Right lobe of liver (tissue), 6 donors: ENCODE results near the gene P2RY6. TPM values are rescaled to one million over a fixed set of nuclear protein-coding genes. Genes with fewer than 3 reads are reported as not detected.
A peak's percentile ranks its signal among the peaks of the same experiment; 100 is the strongest.

Source experiments
- ATAC-seq, 4 donors: fragments of 200-7000 bp; cut with Tn5 transposase; one replicate each; pipeline ENCODE4 v1.9.1; 2020; ENCODE audit warnings: mild to moderate bottlenecking in 4 of 4, moderate library complexity in 4 of 4
- DNase-seq, 3 donors: peaks; one replicate each; pipeline ENCODE4 v3.0.0-alpha.2; 2020
- H3K27ac ChIP-seq, 3 donors: fragments of 200-600 bp; one replicate each; pipeline ENCODE4 v1.8.0; 2022
- H3K27me3 ChIP-seq, 2 donors: fragments of 200-600 bp; one replicate each; pipeline ENCODE4 v1.8.0; 2022
- H3K36me3 ChIP-seq, 4 donors: fragments of 200-600 bp; sonication (generic) in 1 of 4; one replicate each; pipeline versions ENCODE4 v1.5.1 to v1.8.0; 2017 to 2022; ENCODE audit warnings: control low read depth in 1 of 4
- H3K4me1 ChIP-seq, 4 donors: fragments of 200-600 bp; sonication (generic) in 1 of 4; one replicate each; pipeline versions ENCODE4 v1.5.1 to v1.8.0; 2017 to 2022; ENCODE audit warnings: control low read depth in 1 of 4
- H3K4me3 ChIP-seq, 3 donors: fragments of 200-600 bp; one replicate each; pipeline ENCODE4 v1.8.0; 2022
- H3K9me3 ChIP-seq, 4 donors: fragments of 200-600 bp; sonication (generic) in 1 of 4; one replicate each; pipeline versions ENCODE4 v1.5.1 to v1.8.0; 2017 to 2022; ENCODE audit warnings: control low read depth in 1 of 4
- POLR2A ChIP-seq: fragments of 450-650 bp; IDR thresholded peaks from one replicate; pipeline ENCODE4 v1.6.1; 2017; ENCODE audit warnings: antibody characterized with exemption, mild to moderate bottlenecking
- WGBS: methylation state at CpG from one replicate; pipeline ENCODE4 v1.1.6; 2018; ENCODE audit warnings: low coverage, low lambda C conversion rate; ENCODE audit not compliant: insufficient coverage; ENCODE audit errors: missing lambda C conversion rate; 5-methylcytosine and 5-hydroxymethylcytosine counted together
- intact Hi-C, 2 donors: fragments of 100-400 bp; cut with DNase I; formaldehyde crosslinking; loops; one replicate each; pipeline versions ENCODE4 v1.11.2 to v1.14.1; 2022
- total RNA-seq, 6 experiments: library from RNA; depleted of rRNA in 2 of 6; stranded (reverse); fragments of >200 nt in 2 of 6; fragmentation: NEBNext Ultra II Directional in 3 of 6; extraction: Animal tissue kit (Norgen Biotek cat#: 25700) in 3 of 6; gene quantifications; one replicate each; pipeline versions ENCODE4 v1.1.0 to v1.2.4, GENCODE V29; 2016 to 2023
- TF ChIP-seq, protein P1 (sequence below), 4 donors: fragments of 200-600 bp in 3 of 4; fragments of 450-650 bp in 1 of 4; IDR thresholded peaks; one replicate each; pipeline versions ENCODE4 v1.5.1 to v1.8.0; 2016 to 2022; ENCODE audit warnings: antibody characterized with exemption in 4 of 4, mild to moderate bottlenecking in 2 of 4
- donor health status: DM: no; HTN: yes; CAD: no.
- donor health status: DM: no; HTN: no; CAD: no.
- donor health status: DM: no; HTN: no; CAD: no.
- donor health status: DM: no; HTN: yes; CAD: no.
- donor health status: DM: no; HTN: yes; CAD: no.

The P2RY6 gene
- total RNA-seq, 6 experiments from 2014 or later: 0.24 to 1.8 (median 0.62) TPM

- H3K27me3 ChIP-seq: no peaks in the 10 kb centered on the region
- intact Hi-C loops: no loop called here
- no peaks in the 10 kb centered on the region for H3K9me3 ChIP-seq
- DNase-seq (peak in 1 of 3 donors; percentile 11), ATAC-seq (peak in 3 of 4 donors; percentile 36 to 70 (median 51))
- H3K36me3 ChIP-seq: no peaks in the 10 kb centered on the region
- 72% methylated on average over 7 of the region's 23 CpGs for WGBS
- peaks cover 0 to 34% (median 3%) of the 10 kb centered on the region in 4 donors for H3K4me1 ChIP-seq
- no peak overlapping the region for H3K4me3 ChIP-seq
- TF ChIP-seq, protein P1, sequence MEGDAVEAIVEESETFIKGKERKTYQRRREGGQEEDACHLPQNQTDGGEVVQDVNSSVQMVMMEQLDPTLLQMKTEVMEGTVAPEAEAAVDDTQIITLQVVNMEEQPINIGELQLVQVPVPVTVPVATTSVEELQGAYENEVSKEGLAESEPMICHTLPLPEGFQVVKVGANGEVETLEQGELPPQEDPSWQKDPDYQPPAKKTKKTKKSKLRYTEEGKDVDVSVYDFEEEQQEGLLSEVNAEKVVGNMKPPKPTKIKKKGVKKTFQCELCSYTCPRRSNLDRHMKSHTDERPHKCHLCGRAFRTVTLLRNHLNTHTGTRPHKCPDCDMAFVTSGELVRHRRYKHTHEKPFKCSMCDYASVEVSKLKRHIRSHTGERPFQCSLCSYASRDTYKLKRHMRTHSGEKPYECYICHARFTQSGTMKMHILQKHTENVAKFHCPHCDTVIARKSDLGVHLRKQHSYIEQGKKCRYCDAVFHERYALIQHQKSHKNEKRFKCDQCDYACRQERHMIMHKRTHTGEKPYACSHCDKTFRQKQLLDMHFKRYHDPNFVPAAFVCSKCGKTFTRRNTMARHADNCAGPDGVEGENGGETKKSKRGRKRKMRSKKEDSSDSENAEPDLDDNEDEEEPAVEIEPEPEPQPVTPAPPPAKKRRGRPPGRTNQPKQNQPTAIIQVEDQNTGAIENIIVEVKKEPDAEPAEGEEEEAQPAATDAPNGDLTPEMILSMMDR (IDR thresholded peaks at IDR 0.05): no peak
- no peak for TF ChIP-seq POLR2A
- no peak overlapping the region for H3K27ac ChIP-seq
Observed at GRCh38 chr11:73233692-73234470, 38.3 kb upstream of the P2RY6 start.

DNA sequence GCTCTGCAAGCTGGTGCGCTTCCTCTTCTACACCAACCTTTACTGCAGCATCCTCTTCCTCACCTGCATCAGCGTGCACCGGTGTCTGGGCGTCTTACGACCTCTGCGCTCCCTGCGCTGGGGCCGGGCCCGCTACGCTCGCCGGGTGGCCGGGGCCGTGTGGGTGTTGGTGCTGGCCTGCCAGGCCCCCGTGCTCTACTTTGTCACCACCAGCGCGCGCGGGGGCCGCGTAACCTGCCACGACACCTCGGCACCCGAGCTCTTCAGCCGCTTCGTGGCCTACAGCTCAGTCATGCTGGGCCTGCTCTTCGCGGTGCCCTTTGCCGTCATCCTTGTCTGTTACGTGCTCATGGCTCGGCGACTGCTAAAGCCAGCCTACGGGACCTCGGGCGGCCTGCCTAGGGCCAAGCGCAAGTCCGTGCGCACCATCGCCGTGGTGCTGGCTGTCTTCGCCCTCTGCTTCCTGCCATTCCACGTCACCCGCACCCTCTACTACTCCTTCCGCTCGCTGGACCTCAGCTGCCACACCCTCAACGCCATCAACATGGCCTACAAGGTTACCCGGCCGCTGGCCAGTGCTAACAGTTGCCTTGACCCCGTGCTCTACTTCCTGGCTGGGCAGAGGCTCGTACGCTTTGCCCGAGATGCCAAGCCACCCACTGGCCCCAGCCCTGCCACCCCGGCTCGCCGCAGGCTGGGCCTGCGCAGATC, 37.5 kb upstream of the P2RY6 start:
- H3K9me3 ChIP-seq: no peaks in the 10 kb centered on the region
- no peak for ATAC-seq
- no peak overlapping the region for H3K27ac ChIP-seq
- H3K27me3 ChIP-seq: no peaks in the 10 kb centered on the region
- intact Hi-C loops: loop anchor here in 1 of 2 donors (5.0 kb wide), 1 partner anchor 47 kb away; no protein-coding TSS in a partner anchor
- peak in 1 of 3 donors; percentile 50 for DNase-seq
- peaks cover 0 to 34% (median 3%) of the 10 kb centered on the region in 4 donors for H3K4me1 ChIP-seq
- H3K36me3 ChIP-seq: no peaks in the 10 kb centered on the region
- TF ChIP-seq, protein P1 (IDR thresholded peaks at IDR 0.05): no peak
- TF ChIP-seq POLR2A: no peak
- H3K4me3 ChIP-seq: no peak overlapping the region
- WGBS: 93% methylated on average over 42 of the region's 56 CpGs

- peak in 2 of 3 donors; percentile 4 to 45 for DNase-seq
- TF ChIP-seq POLR2A: no peak
- TF ChIP-seq, protein P1 (IDR thresholded peaks at IDR 0.05): no peak
- Histone ChIP-seq H3K36me3 (no peaks in the 10 kb centered on the region), H3K4me3 (no peak overlapping the region), H3K27me3 (no peaks in the 10 kb centered on the region), H3K9me3 (no peaks in the 10 kb centered on the region), H3K27ac (no peak overlapping the region), H3K4me1 (peaks cover 0 to 34% (median 3%) of the 10 kb centered on the region in 4 donors)
- intact Hi-C loops: loop anchor here in 1 of 2 donors (5.0 kb wide), 1 partner anchor 48 kb away; no protein-coding TSS in a partner anchor
- 67% methylated on average over 1 of the region's 8 CpGs for WGBS
- peak in 3 of 4 donors; percentile 8 to 70 (median 35) for ATAC-seq
Observed at GRCh38 chr11:73235236-73235786, 36.8 kb upstream of the P2RY6 start.

DNA sequence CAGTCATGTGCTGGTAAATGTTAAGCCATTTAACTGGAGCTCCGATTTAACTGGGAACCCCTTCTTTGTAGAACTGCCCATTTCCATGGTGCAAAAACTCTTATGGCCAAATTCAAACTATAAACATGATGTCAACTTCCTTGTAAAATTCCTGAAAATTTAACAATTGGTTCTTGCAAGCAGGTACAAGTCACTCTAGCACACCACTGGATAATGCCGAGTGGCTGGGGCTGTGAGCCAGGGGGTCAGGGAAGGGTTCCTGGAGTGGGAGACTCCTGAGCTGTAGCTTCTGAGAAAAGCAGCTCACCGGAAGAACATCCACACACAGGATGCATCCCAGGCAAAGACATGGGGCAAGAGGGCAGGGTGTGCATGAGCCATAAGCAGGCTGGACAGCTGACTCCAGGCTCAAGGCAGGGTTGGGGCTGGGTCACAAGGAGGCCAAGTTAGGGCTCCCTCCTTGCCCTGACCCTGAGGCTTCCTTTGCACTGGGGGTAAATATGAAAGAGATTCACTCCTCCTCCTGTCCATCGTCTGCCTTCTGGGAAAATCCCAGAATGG, 35.9 kb upstream of the P2RY6 start:
- no peaks in the 10 kb centered on the region for H3K36me3 ChIP-seq
- H3K9me3 ChIP-seq: no peaks in the 10 kb centered on the region
- intact Hi-C loops: loop anchor here in 1 of 2 donors (5.0 kb wide), 1 partner anchor 49 kb away; no protein-coding TSS in a partner anchor
- no peaks in the 10 kb centered on the region for H3K27me3 ChIP-seq
- DNase-seq (peak in 1 of 3 donors; percentile 28), ATAC-seq (no peak)
- H3K4me1 ChIP-seq: peaks cover 0 to 34% (median 3%) of the 10 kb centered on the region in 4 donors
- TF ChIP-seq, protein P1 (IDR thresholded peaks at IDR 0.05): no peak
- no peak for TF ChIP-seq POLR2A
- no peak overlapping the region for H3K4me3 ChIP-seq
- 55% methylated on average over 2 of the region's 4 CpGs for WGBS
- H3K27ac ChIP-seq: no peak overlapping the region
